ENCODE data around the gene DPH7. TPM values are rescaled to one million over a fixed set of nuclear protein-coding genes. Genes with fewer than 3 reads are reported as not detected.
A peak's percentile ranks its signal among the peaks of the same experiment; 100 is the strongest.
"Not testable (repeated sequence)": the region's sequence is repeated elsewhere in the genome, so short reads cannot be mapped to it uniquely, and the experiment has no call there.

Gene DPH7
- total RNA-seq, 1 donor from 2014 or later: 43.2 TPM

DNA sequence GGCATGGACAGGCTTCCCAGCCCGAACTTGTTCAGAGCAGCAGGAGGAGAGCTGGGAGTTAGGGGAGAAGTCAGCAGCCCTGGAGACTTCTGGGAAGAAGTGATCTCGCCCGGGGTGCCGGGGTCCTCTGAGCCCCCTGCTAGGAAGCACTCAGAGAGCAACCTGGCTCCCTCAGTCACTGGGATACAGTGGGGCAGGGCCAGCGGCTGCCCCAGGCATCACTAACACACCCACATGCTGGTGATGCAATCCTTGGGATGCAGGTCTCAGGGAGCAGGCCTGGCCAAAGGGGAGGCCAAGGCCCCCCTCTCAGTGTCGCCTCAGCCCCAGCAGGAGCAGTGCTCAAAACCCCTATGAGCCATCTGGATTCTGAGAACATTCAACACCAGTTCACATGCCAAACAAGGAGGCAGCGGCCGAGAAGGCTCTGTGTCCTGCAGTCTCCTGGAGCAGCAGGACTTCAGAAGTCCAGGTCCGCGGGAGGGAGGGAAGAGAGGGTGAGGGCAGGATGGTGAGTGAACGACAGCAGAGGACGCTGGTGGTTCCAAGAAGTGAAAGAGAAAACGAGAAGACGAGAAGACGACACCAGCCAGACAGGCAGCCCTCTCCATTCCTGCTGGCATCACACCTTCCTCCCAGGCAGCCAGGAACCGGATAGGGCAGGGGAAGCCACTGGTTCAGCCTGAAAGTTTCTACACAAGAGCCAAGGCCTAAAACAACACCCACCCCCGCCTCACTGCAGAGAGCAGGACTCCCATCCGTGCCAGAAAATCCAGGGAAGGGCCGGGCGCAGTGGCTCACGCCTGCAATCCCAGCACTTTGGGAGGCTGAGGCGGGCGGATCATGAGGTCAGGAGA lies 30.8 kb downstream of the DPH7 start:
- intact Hi-C loops (cut with micrococcal nuclease): no loop called here
- Mint-ChIP-seq H3K4me1 (ENCODE audit: low read depth) (peaks cover 13% of the 10 kb centered on the region), H3K36me3 (ENCODE audit: low read depth) (peaks cover 5% of the 10 kb centered on the region), H3K9me3 (no peaks in the 10 kb centered on the region), H3K4me3 (ENCODE audit: low read depth) (peak overlapping the region; percentile 30), H3K27me3 (ENCODE audit: low read depth) (no peaks in the 10 kb centered on the region), H3K27ac (no peak overlapping the region)
- DNase-seq (ENCODE audit: low spot score): no peak

DNA sequence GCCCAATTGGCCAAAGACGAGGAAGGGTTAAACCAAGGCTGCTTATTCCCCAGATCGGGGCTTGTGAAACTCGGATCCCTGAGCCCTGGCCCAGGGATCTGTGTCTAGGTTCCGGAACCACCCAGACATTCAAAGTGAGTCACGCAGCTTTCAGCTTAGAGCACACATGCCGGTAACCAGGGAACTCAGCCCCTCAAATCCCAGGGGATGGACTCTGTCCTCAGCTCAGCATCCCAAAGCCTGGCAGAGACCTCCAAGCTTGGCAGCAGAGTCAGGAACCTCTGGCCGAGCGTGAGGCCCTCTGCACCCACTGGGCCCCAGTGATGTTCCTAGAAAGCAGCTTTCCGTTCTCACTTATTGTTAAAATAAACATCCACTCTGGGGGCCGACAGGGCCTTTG lies 33.6 kb downstream of the DPH7 start:
- no peaks in the 10 kb centered on the region for H3K9me3 Mint-ChIP-seq

DNA sequence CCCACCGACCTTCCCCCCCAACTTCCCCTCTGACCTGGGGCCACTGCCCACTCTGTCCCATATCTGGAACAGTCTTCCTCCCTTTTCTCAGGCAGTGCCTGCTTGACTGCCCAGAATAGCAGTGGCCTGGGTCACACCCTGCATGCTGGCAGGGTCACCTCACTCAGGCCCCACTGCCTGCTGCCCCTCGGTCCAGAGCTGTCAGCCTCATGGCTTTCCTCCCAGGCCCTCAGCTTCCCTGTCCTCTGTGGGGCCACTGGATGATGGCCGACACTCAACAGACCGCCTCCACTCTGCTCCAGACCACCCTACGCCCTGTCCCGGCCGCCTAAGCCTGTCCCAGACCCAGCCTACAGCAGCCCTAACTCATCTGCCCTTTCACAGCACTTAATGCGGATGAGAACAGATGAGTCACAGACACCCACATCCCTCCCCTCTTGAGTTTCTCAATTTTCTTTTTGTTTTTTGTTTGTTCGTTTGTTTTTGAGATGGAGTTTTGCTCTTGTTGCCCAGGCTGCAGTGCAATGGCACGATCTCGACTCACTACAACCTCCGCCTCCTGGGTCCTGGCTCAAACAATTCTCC lies 34.5 kb downstream of the DPH7 start:
- DNase-seq (ENCODE audit: low spot score): no peak
- Mint-ChIP-seq H3K27me3 (ENCODE audit: low read depth) (no peaks in the 10 kb centered on the region), H3K4me3 (ENCODE audit: low read depth) (no peak overlapping the region), H3K9me3 (no peaks in the 10 kb centered on the region), H3K4me1 (ENCODE audit: low read depth) (peaks cover 6% of the 10 kb centered on the region), H3K36me3 (ENCODE audit: low read depth) (no peaks in the 10 kb centered on the region), H3K27ac (no peak overlapping the region)
- intact Hi-C loops (cut with micrococcal nuclease): no loop called here

More for the DNA sequence above, 33.6 kb downstream of the DPH7 start:
- H3K4me1 Mint-ChIP-seq (ENCODE audit: low read depth): peaks cover 7% of the 10 kb centered on the region
- H3K4me3 Mint-ChIP-seq (ENCODE audit: low read depth): no peak overlapping the region
- intact Hi-C loops (cut with micrococcal nuclease): no loop called here
- H3K27me3 Mint-ChIP-seq (ENCODE audit: low read depth): no peaks in the 10 kb centered on the region
- H3K36me3 Mint-ChIP-seq (ENCODE audit: low read depth): no peaks in the 10 kb centered on the region
- H3K27ac Mint-ChIP-seq: no peak overlapping the region
- DNase-seq (ENCODE audit: low spot score): no peak

DNA sequence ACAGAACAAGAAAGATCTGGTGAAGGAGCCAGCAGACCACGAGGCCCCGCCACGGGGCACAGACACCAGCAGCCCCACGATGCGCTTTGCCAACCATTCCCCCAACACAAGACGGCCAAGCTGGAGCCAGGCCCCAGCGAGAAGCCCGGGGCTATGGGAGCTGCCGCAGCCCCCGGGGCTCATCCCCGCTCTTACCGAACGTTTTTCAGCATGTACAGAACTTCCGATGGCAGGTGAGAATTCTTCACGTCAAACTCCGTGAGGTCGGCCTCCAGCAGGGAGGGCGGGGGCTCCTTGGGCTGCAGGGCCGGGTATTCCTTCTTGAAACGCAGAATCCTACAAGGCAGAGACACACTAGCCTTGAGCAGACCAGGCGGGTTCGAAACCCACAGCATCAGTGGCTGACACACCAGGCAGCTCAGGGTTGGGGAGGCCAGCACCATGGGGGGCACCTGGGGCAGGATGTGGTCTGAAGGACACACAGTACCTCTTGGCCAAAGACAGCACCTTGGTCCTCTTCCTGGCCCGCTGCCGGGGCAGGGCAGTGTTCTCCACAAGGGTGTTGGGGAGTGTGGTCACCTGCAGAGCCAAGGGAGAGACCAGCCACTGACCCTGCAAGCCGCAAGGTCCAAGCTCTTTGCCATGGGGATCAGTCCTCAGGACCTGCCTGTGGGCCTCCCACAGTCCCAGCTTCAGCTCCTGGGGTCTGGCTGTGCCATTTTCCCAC lies 35.3 kb downstream of the DPH7 start:
- Mint-ChIP-seq H3K36me3 (ENCODE audit: low read depth) (no peaks in the 10 kb centered on the region), H3K4me3 (ENCODE audit: low read depth) (no peak overlapping the region)

DNA sequence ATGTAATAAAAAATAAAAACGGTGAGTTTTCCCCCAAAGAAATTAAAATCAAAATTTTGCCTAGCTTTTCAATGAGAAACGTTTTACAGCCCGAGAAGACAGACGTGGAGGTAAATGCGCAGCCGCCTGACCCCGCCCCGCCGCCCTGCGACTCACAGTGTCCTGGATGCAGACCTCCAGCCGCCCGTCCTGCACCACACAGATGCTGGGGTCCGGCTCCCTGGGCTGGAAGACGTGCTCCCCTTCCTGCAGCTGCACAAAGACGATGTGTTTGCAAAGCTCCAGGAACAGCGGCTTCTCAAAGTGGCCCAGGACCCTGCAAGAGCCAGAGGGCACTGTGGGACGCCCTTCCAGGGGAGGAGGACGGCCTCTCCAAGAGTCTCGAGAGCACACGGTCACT lies 36.2 kb downstream of the DPH7 start:
- intact Hi-C loops (cut with micrococcal nuclease): no loop called here
- Mint-ChIP-seq H3K27me3 (ENCODE audit: low read depth) (no peaks in the 10 kb centered on the region), H3K9me3 (no peaks in the 10 kb centered on the region), H3K4me3 (ENCODE audit: low read depth) (no peak overlapping the region), H3K27ac (no peak overlapping the region), H3K4me1 (ENCODE audit: low read depth) (peaks cover 8% of the 10 kb centered on the region), H3K36me3 (ENCODE audit: low read depth) (peaks cover 1% of the 10 kb centered on the region)
- DNase-seq (ENCODE audit: low spot score): no peak

More for the DNA sequence above, 35.3 kb downstream of the DPH7 start:
- intact Hi-C loops (cut with micrococcal nuclease): no loop called here
- H3K27me3 Mint-ChIP-seq (ENCODE audit: low read depth): no peaks in the 10 kb centered on the region
- DNase-seq (ENCODE audit: low spot score): no peak
- H3K9me3 Mint-ChIP-seq: no peaks in the 10 kb centered on the region
- no peak overlapping the region for H3K27ac Mint-ChIP-seq
- H3K4me1 Mint-ChIP-seq (ENCODE audit: low read depth): peaks cover 6% of the 10 kb centered on the region

DNA sequence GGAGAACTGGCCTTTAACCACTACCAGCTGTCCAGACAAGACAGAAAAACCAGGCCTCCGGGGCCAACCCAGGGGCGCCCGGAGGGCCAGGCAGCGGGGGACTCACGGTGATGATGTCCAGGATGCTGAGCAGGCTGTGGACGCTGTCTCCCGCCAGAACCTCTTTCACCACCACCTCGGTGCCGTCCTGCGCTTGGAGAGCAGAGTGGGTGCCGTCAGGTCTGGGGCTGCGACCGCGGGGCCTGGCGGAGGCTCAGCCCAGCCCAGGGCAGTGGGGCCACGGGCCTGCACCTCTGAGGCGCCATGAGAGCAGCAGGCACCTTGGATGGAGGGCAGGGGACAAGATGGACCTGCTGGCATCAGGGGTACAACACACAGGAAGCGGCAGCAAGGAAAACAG lies 38.2 kb downstream of the DPH7 start:
- no peak for DNase-seq (ENCODE audit: low spot score)
- intact Hi-C loops (cut with micrococcal nuclease): no loop called here
- Mint-ChIP-seq H3K36me3 (ENCODE audit: low read depth) (peaks cover 13% of the 10 kb centered on the region), H3K9me3 (peaks cover 6% of the 10 kb centered on the region), H3K27me3 (ENCODE audit: low read depth) (no peaks in the 10 kb centered on the region), H3K4me3 (ENCODE audit: low read depth) (no peak overlapping the region), H3K27ac (no peak overlapping the region), H3K4me1 (ENCODE audit: low read depth) (peaks cover 19% of the 10 kb centered on the region)

DNA sequence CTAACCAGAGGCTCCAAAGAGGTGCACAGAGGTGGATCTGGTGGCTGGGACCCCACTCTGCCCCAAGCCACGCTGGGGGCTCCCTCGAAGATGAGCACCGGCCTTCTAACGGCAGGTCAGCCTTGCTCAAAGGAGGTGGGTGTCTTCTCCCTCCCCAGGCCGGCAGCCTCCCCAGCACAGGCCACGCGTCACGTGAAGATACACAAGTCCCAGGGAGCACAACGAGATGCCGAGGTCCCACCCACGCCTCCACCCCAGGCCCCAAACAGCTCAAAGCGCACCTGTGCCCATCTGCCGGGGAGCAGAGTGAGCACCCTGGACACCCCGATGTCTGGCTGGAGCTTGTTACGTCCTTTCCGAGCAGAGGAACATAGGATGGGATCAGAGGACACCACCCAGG lies 40.7 kb downstream of the DPH7 start:
- DNase-seq (ENCODE audit: low spot score): no peak
- H3K4me1 Mint-ChIP-seq (ENCODE audit: low read depth): peaks cover 22% of the 10 kb centered on the region
- H3K36me3 Mint-ChIP-seq (ENCODE audit: low read depth): peaks cover 17% of the 10 kb centered on the region
- H3K27me3 Mint-ChIP-seq (ENCODE audit: low read depth): no peaks in the 10 kb centered on the region
- intact Hi-C loops (cut with micrococcal nuclease): loop anchor here (5.0 to 10.0 kb wide), 2 partner anchors 49 to 113 kb away; partner anchors contain the start of genes EXD3 and NOXA1
- H3K9me3 Mint-ChIP-seq: peaks cover 6% of the 10 kb centered on the region
- no peak overlapping the region for H3K27ac Mint-ChIP-seq
- no peak overlapping the region for H3K4me3 Mint-ChIP-seq (ENCODE audit: low read depth)

DNA sequence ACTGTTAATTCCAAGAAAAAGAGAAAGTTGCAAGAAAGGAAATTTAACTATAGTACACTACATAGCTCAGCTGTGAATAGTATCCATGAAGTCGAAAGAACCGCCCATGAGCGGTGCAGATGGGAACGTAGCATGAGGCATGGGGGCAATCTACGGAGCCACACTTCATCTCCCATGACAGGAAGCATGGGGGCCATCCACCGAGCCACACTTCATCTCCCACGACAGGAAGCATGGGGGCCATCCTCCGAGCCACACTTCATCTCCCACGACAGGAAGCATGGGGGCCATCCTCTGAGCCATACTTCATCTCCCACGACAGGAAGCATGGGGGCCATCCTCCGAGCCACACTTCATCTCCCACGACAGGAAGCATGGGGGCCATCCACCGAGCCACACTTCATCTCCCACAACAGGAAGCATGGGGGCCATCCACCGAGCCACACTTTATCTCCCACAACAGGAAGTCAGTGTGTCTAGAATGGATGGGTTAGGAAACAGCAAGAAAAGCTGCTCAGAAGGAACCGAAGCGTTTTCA lies 42.1 kb downstream of the DPH7 start:
- not testable (repeated sequence) for DNase-seq (ENCODE audit: low spot score); H3K9me3 Mint-ChIP-seq; H3K4me3 Mint-ChIP-seq (ENCODE audit: low read depth); H3K27me3 Mint-ChIP-seq (ENCODE audit: low read depth)
- Mint-ChIP-seq H3K27ac (peak overlapping the region; percentile 68), H3K4me1 (ENCODE audit: low read depth) (peaks cover 22% of the 10 kb centered on the region), H3K36me3 (ENCODE audit: low read depth) (peaks cover 17% of the 10 kb centered on the region)
- intact Hi-C loops (cut with micrococcal nuclease): loop anchor here (5.0 to 10.0 kb wide), 2 partner anchors 51 to 112 kb away; partner anchors contain the start of genes EXD3 and NOXA1

DNA sequence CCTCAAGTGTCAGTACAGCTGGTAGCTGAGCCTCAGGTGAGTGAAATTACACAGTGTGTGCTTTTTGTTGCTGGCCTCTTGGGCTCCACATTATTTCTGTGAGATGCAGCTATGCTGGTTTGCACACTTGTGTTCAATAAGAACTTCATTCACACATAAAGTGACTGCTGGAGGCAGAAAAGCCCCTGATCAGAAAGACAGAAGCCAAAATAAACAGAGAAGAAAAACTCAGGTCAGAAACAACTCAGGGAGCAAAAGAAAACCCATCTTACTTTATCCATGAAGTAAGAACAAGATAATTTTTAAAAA lies 43.7 kb downstream of the DPH7 start:
- H3K4me3 Mint-ChIP-seq (ENCODE audit: low read depth): no peak overlapping the region
- H3K36me3 Mint-ChIP-seq (ENCODE audit: low read depth): peaks cover 17% of the 10 kb centered on the region
- H3K4me1 Mint-ChIP-seq (ENCODE audit: low read depth): peaks cover 25% of the 10 kb centered on the region
- peak overlapping the region; percentile 36 for H3K27ac Mint-ChIP-seq
- intact Hi-C loops (cut with micrococcal nuclease): loop anchor here (5.0 to 10.0 kb wide), 2 partner anchors 52 to 110 kb away; partner anchors contain the start of genes EXD3 and NOXA1
- H3K9me3 Mint-ChIP-seq: peaks cover 6% of the 10 kb centered on the region
- H3K27me3 Mint-ChIP-seq (ENCODE audit: low read depth): no peaks in the 10 kb centered on the region
- DNase-seq (ENCODE audit: low spot score): no peak

DNA sequence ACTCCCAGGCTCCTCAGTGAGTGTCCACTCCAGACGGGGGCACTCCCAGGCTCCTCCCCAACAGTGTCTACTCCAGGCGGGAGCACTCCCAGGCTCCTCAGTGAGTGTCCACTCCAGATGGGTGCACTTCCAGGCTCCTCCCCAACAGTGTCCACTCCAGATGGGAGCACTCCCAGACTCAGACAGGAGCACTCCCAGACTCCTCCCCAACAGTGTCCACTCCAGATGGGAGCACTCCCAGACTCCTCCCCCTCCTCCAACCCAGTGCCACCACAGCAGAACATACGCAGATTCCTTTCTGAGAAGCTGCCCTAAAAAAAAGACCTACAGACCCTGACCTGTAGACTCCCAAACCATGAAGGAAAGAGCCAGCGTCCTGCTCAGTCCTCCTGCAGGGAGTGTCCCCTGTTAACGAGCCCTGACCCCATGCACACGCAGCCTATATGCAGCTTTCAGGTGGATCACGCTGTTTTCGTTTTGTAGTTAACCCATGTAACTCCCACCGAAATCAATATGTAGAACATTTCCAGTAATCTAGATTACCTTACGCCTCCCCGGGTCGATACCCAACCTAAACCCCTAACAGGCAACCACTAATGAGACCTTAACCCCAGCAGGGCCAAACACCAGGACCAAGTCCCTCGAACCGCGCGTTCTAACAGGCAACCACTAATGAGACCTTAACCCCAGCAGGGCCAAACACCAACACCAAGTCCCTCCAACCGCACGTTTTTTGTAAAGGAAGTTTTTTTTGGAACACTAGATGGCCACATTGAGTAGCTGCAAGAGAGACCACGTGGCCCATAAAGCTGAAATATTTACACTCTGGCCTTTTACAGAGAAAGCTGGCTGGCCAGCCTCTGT lies 44.2 kb downstream of the DPH7 start:
- intact Hi-C loops (cut with micrococcal nuclease): loop anchor here (5.0 to 10.0 kb wide), 2 partner anchors 53 to 110 kb away; partner anchors contain the start of genes EXD3 and NOXA1
- no peak overlapping the region for H3K4me3 Mint-ChIP-seq (ENCODE audit: low read depth)
- H3K27me3 Mint-ChIP-seq (ENCODE audit: low read depth): no peaks in the 10 kb centered on the region
- no peak for DNase-seq (ENCODE audit: low spot score)
- H3K4me1 Mint-ChIP-seq (ENCODE audit: low read depth): peaks cover 26% of the 10 kb centered on the region
- H3K36me3 Mint-ChIP-seq (ENCODE audit: low read depth): peaks cover 17% of the 10 kb centered on the region
- H3K9me3 Mint-ChIP-seq: peaks cover 6% of the 10 kb centered on the region
- peak overlapping the region; percentile 36 for H3K27ac Mint-ChIP-seq

DNA sequence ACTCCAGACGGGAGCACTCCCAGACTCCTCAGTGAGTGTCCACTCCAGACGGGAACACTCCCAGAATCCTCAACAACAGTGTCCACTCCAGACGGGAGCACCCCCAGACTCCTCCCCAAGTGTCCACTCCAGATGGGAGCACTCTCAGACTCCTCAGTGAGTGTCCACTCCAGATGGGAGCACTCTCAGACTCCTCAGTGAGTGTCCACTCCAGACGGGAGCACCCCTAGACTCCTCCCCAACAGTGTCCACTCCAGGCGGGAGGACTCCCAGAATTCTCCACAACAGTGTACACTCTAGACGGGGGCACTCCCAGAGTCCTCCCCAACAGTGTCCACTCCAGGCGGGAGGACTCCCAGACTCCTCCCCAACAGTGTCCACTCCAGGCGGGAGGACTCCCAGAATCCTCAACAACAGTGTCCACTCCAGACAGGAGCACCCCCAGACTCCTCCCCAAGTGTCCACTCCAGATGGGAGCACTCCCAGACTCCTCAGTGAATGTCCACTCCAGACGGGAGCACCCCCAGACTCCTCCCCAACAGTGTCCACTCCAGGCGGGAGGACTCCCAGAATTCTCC lies 45.7 kb downstream of the DPH7 start:
- intact Hi-C loops (cut with micrococcal nuclease): loop anchor here (10.0 kb wide), 1 partner anchor 108 kb away; the partner anchor contains the start of genes EXD3 and NOXA1
- H3K27ac Mint-ChIP-seq; H3K9me3 Mint-ChIP-seq; DNase-seq (ENCODE audit: low spot score); H3K4me3 Mint-ChIP-seq (ENCODE audit: low read depth); H3K27me3 Mint-ChIP-seq (ENCODE audit: low read depth): not testable (repeated sequence)
- peaks cover 29% of the 10 kb centered on the region for H3K4me1 Mint-ChIP-seq (ENCODE audit: low read depth)
- H3K36me3 Mint-ChIP-seq (ENCODE audit: low read depth): peaks cover 17% of the 10 kb centered on the region

Measured in activated T-helper 2 cell treated with anti-CD3 and anti-CD28 coated beads, Interferon-gamma antibody, Interleukin-2, Interleukin-4, amounts not matched to agents 10 μg/mL and 5 μg/mL and 100 μg/mL, durations not matched to agents 14 hours and 24 hours and 36 hours (primary cell).